Upper lobe of left lung (tissue), 6 donors: Measurements from ENCODE around the gene DCAF6. TPM values are rescaled to one million over a fixed set of nuclear protein-coding genes. Genes with fewer than 3 reads are reported as not detected.
"Not testable (repeated sequence)": the region's sequence is repeated elsewhere in the genome, so short reads cannot be mapped to it uniquely, and the experiment has no call there.

ENCODE experiments used
- ATAC-seq, 2 donors: fragments of 200-7000 bp; cut with Tn5 transposase; one replicate each; pipeline ENCODE4 v1.9.1; 2022; ENCODE audit warnings: mild to moderate bottlenecking in 2 of 2, moderate library complexity in 2 of 2; ENCODE audit not compliant: low FRiP score in 2 of 2
- DNase-seq, 2 donors: peaks; one replicate each; pipeline ENCODE4 v3.0.0-alpha.2; 2019 to 2020
- H3K27ac ChIP-seq, 4 donors: fragments of 200-600 bp; sonication (generic); one replicate each; pipeline ENCODE4 v1.5.1; 2016 to 2019
- H3K27me3 ChIP-seq, 4 donors: fragments of 200-600 bp; sonication (generic); one replicate each; pipeline ENCODE4 v1.5.1; 2017 to 2019
- H3K36me3 ChIP-seq, 4 donors: fragments of 200-600 bp; sonication (generic); one replicate each; pipeline ENCODE4 v1.5.1; 2016 to 2019
- H3K4me1 ChIP-seq, 4 donors: fragments of 200-600 bp; sonication (generic); one replicate each; pipeline ENCODE4 v1.5.1; 2018 to 2019
- H3K4me3 ChIP-seq, 4 donors: fragments of 200-600 bp; sonication (generic); one replicate each; pipeline ENCODE4 v1.5.1; 2017 to 2019; ENCODE audit warnings: mild to moderate bottlenecking in 2 of 4, moderate library complexity in 1 of 4
- H3K9me3 ChIP-seq, 4 donors: fragments of 200-600 bp; sonication (generic); one replicate each; pipeline ENCODE4 v1.5.1; 2018 to 2019
- EP300 ChIP-seq, 4 donors: sonication (generic); formaldehyde crosslinking; IDR thresholded peaks; one replicate each; pipeline ENCODE4 v1.5.1; 2017; ENCODE audit warnings: antibody characterized with exemption in 4 of 4, control low read depth in 2 of 4
- POLR2A ChIP-seq, 4 donors: fragments of 450-650 bp; IDR thresholded peaks; one replicate each; pipeline ENCODE4 v1.5.1; 2016 to 2017; ENCODE audit warnings: antibody characterized with exemption in 4 of 4, mild to moderate bottlenecking in 2 of 4
- POLR2AphosphoS5 ChIP-seq, 2 donors: sonication (generic); formaldehyde crosslinking; IDR thresholded peaks; one replicate each; pipeline ENCODE4 v1.5.1; 2017; ENCODE audit warnings: antibody characterized with exemption in 2 of 2
- WGBS, 2 donors: methylation state at CpG; one replicate each; pipeline ENCODE4 v1.1.5; 2017 to 2018; 5-methylcytosine and 5-hydroxymethylcytosine counted together
- total RNA-seq, 6 donors: library from RNA; depleted of rRNA in 4 of 6; stranded (reverse); fragments of >200 nt in 4 of 6; gene quantifications; one replicate each; pipeline versions ENCODE4 v1.1.0 to v1.2.1, GENCODE V29; 2016 to 2021
- TF ChIP-seq, protein P1 (sequence below), 6 experiments: fragments of 450-650 bp in 4 of 6; fragments of 200-600 bp in 2 of 6; sonication (generic) in 2 of 6; IDR thresholded peaks; one replicate each; pipeline ENCODE4 v1.5.1; 2016 to 2019; ENCODE audit warnings: antibody characterized with exemption in 6 of 6
- donor health status: DM: no; HTN: no; CAD: no; lungs with moderate emphysema.
- donor health status: DM: no; HTN: yes; CAD: no; lungs with severe emphysema.

Gene DCAF6, protein sequence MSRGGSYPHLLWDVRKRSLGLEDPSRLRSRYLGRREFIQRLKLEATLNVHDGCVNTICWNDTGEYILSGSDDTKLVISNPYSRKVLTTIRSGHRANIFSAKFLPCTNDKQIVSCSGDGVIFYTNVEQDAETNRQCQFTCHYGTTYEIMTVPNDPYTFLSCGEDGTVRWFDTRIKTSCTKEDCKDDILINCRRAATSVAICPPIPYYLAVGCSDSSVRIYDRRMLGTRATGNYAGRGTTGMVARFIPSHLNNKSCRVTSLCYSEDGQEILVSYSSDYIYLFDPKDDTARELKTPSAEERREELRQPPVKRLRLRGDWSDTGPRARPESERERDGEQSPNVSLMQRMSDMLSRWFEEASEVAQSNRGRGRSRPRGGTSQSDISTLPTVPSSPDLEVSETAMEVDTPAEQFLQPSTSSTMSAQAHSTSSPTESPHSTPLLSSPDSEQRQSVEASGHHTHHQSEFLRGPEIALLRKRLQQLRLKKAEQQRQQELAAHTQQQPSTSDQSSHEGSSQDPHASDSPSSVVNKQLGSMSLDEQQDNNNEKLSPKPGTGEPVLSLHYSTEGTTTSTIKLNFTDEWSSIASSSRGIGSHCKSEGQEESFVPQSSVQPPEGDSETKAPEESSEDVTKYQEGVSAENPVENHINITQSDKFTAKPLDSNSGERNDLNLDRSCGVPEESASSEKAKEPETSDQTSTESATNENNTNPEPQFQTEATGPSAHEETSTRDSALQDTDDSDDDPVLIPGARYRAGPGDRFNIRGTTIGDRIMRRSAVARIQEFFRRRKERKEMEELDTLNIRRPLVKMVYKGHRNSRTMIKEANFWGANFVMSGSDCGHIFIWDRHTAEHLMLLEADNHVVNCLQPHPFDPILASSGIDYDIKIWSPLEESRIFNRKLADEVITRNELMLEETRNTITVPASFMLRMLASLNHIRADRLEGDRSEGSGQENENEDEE
- 100 to 1,000 TPM in 1 of 6 donors, 10 to 100 TPM in 5; 37.5 to 110 (median 55.5) TPM for total RNA-seq

DNA sequence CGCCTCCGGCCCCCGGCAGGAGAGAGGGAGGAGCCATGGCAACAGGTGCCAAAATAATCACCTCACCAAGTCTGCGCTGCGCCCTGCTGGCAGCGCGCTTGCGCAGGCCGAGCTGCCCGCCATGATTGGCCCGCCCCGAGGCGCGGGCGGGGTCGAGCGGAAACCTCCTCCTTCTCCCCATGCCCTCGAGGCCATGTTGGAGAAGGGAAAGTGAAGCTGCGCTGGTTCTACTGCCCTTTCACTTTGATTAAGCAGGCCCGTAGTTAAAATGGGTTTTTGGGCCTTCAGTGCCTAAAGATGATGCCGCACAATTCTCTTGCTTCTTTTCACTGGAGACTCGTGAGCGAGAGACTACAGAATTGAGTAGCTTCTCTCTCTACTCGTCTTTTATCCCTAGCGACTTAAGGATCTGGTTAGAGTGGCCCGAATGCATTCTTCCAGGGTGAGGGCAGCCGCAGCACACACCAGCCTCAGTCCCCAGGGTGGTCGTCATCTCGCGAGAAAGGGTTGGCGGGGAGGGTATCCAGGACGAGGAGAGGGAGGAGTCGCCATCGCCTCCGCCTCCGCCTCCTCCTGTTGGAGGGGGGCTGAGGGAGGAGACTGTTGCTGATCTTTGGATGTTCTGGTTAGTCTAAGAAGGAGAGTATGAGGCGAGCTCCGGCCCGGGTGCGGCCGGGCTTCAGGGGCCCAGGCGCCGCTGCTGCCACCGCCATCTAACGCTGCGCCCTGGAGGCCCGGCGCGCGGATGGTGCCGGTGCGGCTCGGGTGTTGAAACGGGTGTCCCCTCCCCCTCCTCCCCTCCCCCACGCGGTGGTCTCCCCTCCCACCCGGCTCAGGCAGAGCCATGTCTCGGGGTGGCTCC, at the start of gene DCAF6:
Gene DCAF6, plus strand, starts transcription at position 616 of the 862 bp plus-strand sequence. Its CDS starts 229 bp downstream, at position 845.
- Histone ChIP-seq H3K27ac (peak within 1 kb of the TSS; percentile 93 to 99 (median 97)), H3K9me3 (no peaks in the 10 kb centered on the region), H3K27me3 (no peaks in the 10 kb centered on the region), H3K4me3 (peak within 1 kb of the TSS; percentile 75 to 94 (median 90)), H3K4me1 (peaks cover 15 to 40% (median 30%) of the 10 kb centered on the region in 4 donors), H3K36me3 (no peaks in the 10 kb centered on the region)
- DNase-seq (peak; percentile 97 to 99), ATAC-seq (peak; percentile 95 to 98)
- TF ChIP-seq POLR2A (IDR thresholded peaks at IDR 0.05) (peak in 3 of 4 donors; percentile 82 to 93 (median 93)), POLR2AphosphoS5 (IDR thresholded peaks at IDR 0.05) (peak; percentile 49 to 86), EP300 (IDR thresholded peaks at IDR 0.05) (peak in 1 of 4 donors; percentile 19)
- TF ChIP-seq, protein P1, sequence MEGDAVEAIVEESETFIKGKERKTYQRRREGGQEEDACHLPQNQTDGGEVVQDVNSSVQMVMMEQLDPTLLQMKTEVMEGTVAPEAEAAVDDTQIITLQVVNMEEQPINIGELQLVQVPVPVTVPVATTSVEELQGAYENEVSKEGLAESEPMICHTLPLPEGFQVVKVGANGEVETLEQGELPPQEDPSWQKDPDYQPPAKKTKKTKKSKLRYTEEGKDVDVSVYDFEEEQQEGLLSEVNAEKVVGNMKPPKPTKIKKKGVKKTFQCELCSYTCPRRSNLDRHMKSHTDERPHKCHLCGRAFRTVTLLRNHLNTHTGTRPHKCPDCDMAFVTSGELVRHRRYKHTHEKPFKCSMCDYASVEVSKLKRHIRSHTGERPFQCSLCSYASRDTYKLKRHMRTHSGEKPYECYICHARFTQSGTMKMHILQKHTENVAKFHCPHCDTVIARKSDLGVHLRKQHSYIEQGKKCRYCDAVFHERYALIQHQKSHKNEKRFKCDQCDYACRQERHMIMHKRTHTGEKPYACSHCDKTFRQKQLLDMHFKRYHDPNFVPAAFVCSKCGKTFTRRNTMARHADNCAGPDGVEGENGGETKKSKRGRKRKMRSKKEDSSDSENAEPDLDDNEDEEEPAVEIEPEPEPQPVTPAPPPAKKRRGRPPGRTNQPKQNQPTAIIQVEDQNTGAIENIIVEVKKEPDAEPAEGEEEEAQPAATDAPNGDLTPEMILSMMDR (IDR thresholded peaks at IDR 0.05): peak in 1 of 6 experiments; percentile 9
- 0% methylated on average over 12 to 45 of the region's 58 CpGs for WGBS, 2 donors

DNA sequence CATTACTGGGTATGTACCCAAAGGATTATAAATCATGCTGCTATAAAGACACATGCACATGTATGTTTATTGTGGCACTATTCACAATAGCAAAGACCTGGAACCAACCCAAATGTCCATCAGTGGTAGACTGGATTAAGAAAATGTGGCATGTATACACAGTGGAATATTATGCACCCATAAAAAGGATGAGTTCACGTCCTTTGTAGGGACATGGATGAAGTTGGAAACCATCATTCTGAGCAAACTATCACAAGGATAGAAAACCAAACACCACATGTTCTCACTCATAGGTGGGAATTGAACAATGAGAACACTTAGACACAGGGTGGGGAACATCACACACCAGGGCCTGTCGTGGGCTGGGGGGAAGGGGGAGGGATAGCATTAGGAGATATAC, 49.3 kb upstream of the DCAF6 start:
- not testable (repeated sequence) for H3K27me3 ChIP-seq, DNase-seq, ATAC-seq, H3K4me3 ChIP-seq, H3K9me3 ChIP-seq, H3K36me3 ChIP-seq, H3K4me1 ChIP-seq, H3K27ac ChIP-seq
- 84 to 90% methylated on average over 2 of the region's 2 CpGs for WGBS, 2 donors

DNA sequence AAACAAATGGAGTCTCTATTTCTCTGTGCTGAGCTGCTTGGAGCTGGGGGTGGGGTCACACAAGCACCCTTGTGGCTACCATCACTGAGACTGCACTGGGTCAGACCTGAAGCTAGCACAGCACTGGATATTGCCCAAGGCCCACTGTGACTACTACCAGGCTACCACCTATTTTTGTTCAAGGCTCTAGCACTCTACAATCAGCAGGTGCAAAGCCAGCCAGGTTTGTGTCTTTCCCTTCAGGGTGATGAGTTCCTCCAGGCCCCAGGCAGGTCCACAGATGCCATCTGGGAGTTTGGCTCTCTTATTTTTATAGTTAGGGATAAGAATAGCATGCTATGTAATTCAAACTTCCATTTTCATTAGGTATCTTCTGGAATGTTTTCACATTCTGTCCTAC, 46.1 kb upstream of the DCAF6 start:
- no peaks in the 10 kb centered on the region for H3K36me3 ChIP-seq
- no peak for DNase-seq
- no peaks in the 10 kb centered on the region for H3K4me1 ChIP-seq
- no peaks in the 10 kb centered on the region for H3K9me3 ChIP-seq
- no peak overlapping the region for H3K27ac ChIP-seq
- no peaks in the 10 kb centered on the region for H3K27me3 ChIP-seq
- ATAC-seq: no peak
- H3K4me3 ChIP-seq: no peak overlapping the region
- TF ChIP-seq POLR2AphosphoS5 (IDR thresholded peaks at IDR 0.05) (no peak), EP300 (IDR thresholded peaks at IDR 0.05) (no peak), POLR2A (IDR thresholded peaks at IDR 0.05) (no peak)
- TF ChIP-seq, protein P1 (IDR thresholded peaks at IDR 0.05): no peak

DNA sequence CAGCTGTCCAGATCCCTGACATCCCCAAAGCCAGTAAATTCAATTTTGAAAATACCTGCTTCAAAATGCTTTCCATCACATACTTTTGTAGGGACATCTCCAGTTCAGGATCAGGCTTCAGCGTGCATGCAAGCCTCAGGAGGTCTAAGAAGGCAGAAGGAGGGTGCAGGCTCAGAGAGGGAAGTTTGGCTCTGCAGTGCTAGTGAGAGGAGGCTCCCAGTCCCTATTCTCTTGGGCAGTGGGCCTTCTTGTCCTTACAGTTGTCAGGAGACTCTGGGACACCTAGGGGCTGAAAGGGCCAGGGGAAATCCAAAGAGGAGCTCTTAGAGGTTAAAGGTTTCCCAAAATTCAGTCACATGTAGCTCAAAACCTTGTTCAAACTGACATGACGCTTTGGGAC, 42.7 kb upstream of the DCAF6 start:
- Histone ChIP-seq H3K4me1 (no peaks in the 10 kb centered on the region), H3K27ac (no peak overlapping the region), H3K9me3 (no peaks in the 10 kb centered on the region), H3K4me3 (no peak overlapping the region), H3K36me3 (no peaks in the 10 kb centered on the region), H3K27me3 (no peaks in the 10 kb centered on the region)
- no peak for ATAC-seq
- no peak for DNase-seq
- TF ChIP-seq EP300 (IDR thresholded peaks at IDR 0.05): no peak
- no peak for TF ChIP-seq POLR2A (IDR thresholded peaks at IDR 0.05)
- TF ChIP-seq POLR2AphosphoS5 (IDR thresholded peaks at IDR 0.05): no peak
- TF ChIP-seq, protein P1 (IDR thresholded peaks at IDR 0.05): no peak
- 78 to 81% methylated on average over 2 of the region's 2 CpGs for WGBS, 2 donors
